GM19035 (cell line): ENCODE data around the gene NAXD.
"Not testable (repeated sequence)": the region's sequence is repeated elsewhere in the genome, so short reads cannot be mapped to it uniquely, and the experiment has no call there.

Source experiments
- ATAC-seq: cut with Tn5 transposase; IDR thresholded peaks from one replicate; pipeline ENCODE4 v1.9.1; 2021; ENCODE audit not compliant: unreplicated experiment

Gene NAXD

GRCh38 chr13:110662777-110663443 lies 47.6 kb downstream of the NAXD start:
- ATAC-seq = no peak

GRCh38 chr13:110663491-110663890 lies 48.1 kb downstream of the NAXD start:
- no peak for ATAC-seq

GRCh38 chr13:110664041-110664440 lies 48.7 kb downstream of the NAXD start:
- no peak for ATAC-seq

- ATAC-seq = no peak
These were observed 49.3 kb downstream of the NAXD start for GRCh38 chr13:110664673-110665072.

GRCh38 chr13:110665491-110666254 lies 50.3 kb downstream of the NAXD start:
- no peak for ATAC-seq

- ATAC-seq = no peak
These were observed 50.8 kb downstream of the NAXD start for GRCh38 chr13:110666255-110666533.

- no peak for ATAC-seq
These were observed 53.7 kb downstream of the NAXD start for GRCh38 chr13:110669036-110669435.

GRCh38 chr13:110669814-110670213 lies 54.5 kb downstream of the NAXD start:
- ATAC-seq = not testable (repeated sequence)

GRCh38 chr13:110676595-110677587 lies 61.5 kb downstream of the NAXD start:
- ATAC-seq = peak; percentile 68

GRCh38 chr13:110677731-110678545 lies 62.6 kb downstream of the NAXD start:
- no peak for ATAC-seq

GRCh38 chr13:110680852-110681251 lies 65.5 kb downstream of the NAXD start:
- no peak for ATAC-seq

GRCh38 chr13:110681868-110682550 lies 66.7 kb downstream of the NAXD start:
- ATAC-seq = no peak

GRCh38 chr13:110682746-110683145 lies 67.4 kb downstream of the NAXD start:
- ATAC-seq = no peak

- no peak for ATAC-seq
These were observed 68.0 kb downstream of the NAXD start for GRCh38 chr13:110683203-110683883.

GRCh38 chr13:110683921-110684320 lies 68.6 kb downstream of the NAXD start:
- no peak for ATAC-seq

GRCh38 chr13:110684388-110685056 lies 69.2 kb downstream of the NAXD start:
- no peak for ATAC-seq

GRCh38 chr13:110685305-110686020 lies 70.1 kb downstream of the NAXD start:
- no peak for ATAC-seq

- ATAC-seq = no peak
These were observed 72.4 kb downstream of the NAXD start for GRCh38 chr13:110687736-110688135.
